ENCODE measurements around the gene CACNB3. TPM values are rescaled to one million over a fixed set of nuclear protein-coding genes. Genes with fewer than 3 reads are reported as not detected.

CACNB3 gene
- total and polyA plus RNA-seq, 2 of the 13 experiments (the other 11 are each of a cell fraction or from before 2014, with no cell fraction given), result 0.29 to 0.54 TPM

GRCh38 chr12:48815126-48816110 is 2.9 kb upstream of the CACNB3 start (continued):
- TF ChIP-seq HNRNPK (IDR thresholded peaks at IDR 0.05; ENCODE audit: low read depth, low read length, poor library complexity, severe bottlenecking) (peak; percentile 95), ZNF33B (CRISPR knock-in tag; IDR thresholded peaks at IDR 0.05) (no peak), SNAI1 (CRISPR knock-in tag; IDR thresholded peaks at IDR 0.05; ENCODE audit: borderline replicate concordance) (peak; percentile 59; the same call in 1 of the 2 replicates), SMARCC2 (IDR thresholded peaks at IDR 0.05) (no peak), ZNF44 (CRISPR knock-in tag; IDR thresholded peaks at IDR 0.05) (no peak), ZNF224 (CRISPR knock-in tag; IDR thresholded peaks at IDR 0.05) (no peak), SP1 (IDR thresholded peaks at IDR 0.05) (no peak), SP1 (CRISPR knock-in tag; IDR thresholded peaks at IDR 0.05) (no peak), RELA (CRISPR knock-in tag; IDR thresholded peaks at IDR 0.05) (no peak; the same call in 1 of the 2 replicates), ZNF547 (CRISPR knock-in tag; IDR thresholded peaks at IDR 0.05) (no peak), CENPT (CRISPR knock-in tag; IDR thresholded peaks at IDR 0.05; ENCODE audit: low read depth) (no peak), IKZF4 (CRISPR knock-in tag; IDR thresholded peaks at IDR 0.05; ENCODE audit: borderline replicate concordance, low read depth, not compliant biosample characterization) (no peak), IRF2 (CRISPR knock-in tag; IDR thresholded peaks at IDR 0.05) (no peak), ZSCAN5A (CRISPR knock-in tag; IDR thresholded peaks at IDR 0.05; ENCODE audit: borderline replicate concordance) (no peak), TFDP2 (CRISPR knock-in tag; IDR thresholded peaks at IDR 0.05) (peak; percentile 11; the same call in 1 of the 2 replicates), ZNF704 (CRISPR knock-in tag; IDR thresholded peaks at IDR 0.05; ENCODE audit: borderline replicate concordance) (no peak), SOX6 (IDR thresholded peaks at IDR 0.05) (no peak), SOX6 (CRISPR knock-in tag; IDR thresholded peaks at IDR 0.05) (0 out of 2 replicates have a peak, but pooled peaks have one; percentile 23), MLXIP (CRISPR knock-in tag; IDR thresholded peaks at IDR 0.05; ENCODE audit: borderline replicate concordance) (no peak), SMYD3 (CRISPR knock-in tag; IDR thresholded peaks at IDR 0.05) (0 out of 2 replicates have a peak, but pooled peaks have one; percentile 43), ZNF83 (CRISPR knock-in tag; IDR thresholded peaks at IDR 0.05; ENCODE audit: borderline replicate concordance) (no peak), ZNF772 (CRISPR knock-in tag; IDR thresholded peaks at IDR 0.05) (0 out of 2 replicates have a peak, but pooled peaks have one; percentile 47)
